Activated CD8-positive, alpha-beta T cell treated with anti-CD3 and anti-CD28 coated beads for 36 hours (primary cell): Measurements from ENCODE around the gene RIPOR3. TPM values are rescaled to one million over a fixed set of nuclear protein-coding genes. Genes with fewer than 3 reads are reported as not detected.
A peak's percentile ranks its signal among the peaks of the same experiment; 100 is the strongest.
"Not testable (repeated sequence)": the region's sequence is repeated elsewhere in the genome, so short reads cannot be mapped to it uniquely, and the experiment has no call there.

Experiments
- ATAC-seq: fragments of 200-7000 bp; cut with Tn5 transposase; one replicate; pipeline ENCODE4 v1.10.0; 2021; ENCODE audit warnings: mild to moderate bottlenecking, moderate library complexity
- CTCF ChIA-PET: fragments of 350-600 bp; sonication (Branson Sonifier 250); formaldehyde crosslinking; loops from one replicate; lab custom pipeline; 2021; ENCODE audit warnings: antibody characterized with exemption; lab: Charles Lee
- POLR2A ChIA-PET: fragments of 350-600 bp; sonication (Branson Sonifier 250); formaldehyde crosslinking; loops from one replicate; lab custom pipeline; 2021; ENCODE audit warnings: antibody characterized with exemption; lab: Charles Lee
- DNase-seq: peaks from one replicate; pipeline ENCODE4 v3.0.0-alpha.2; 2020
- H3K27ac Mint-ChIP-seq: one replicate; pipeline ENCODE4 v1.8.0; 2021; ENCODE audit warnings: mild to moderate bottlenecking, mixed read lengths
- H3K27me3 Mint-ChIP-seq: one replicate; pipeline ENCODE4 v1.8.0; 2021; ENCODE audit warnings: mixed read lengths
- H3K36me3 Mint-ChIP-seq: one replicate; pipeline ENCODE4 v1.8.0; 2021; ENCODE audit warnings: low read depth, mixed read lengths
- H3K4me1 Mint-ChIP-seq: one replicate; pipeline ENCODE4 v1.8.0; 2021; ENCODE audit warnings: low read depth, mixed read lengths
- H3K4me3 Mint-ChIP-seq: one replicate; pipeline ENCODE4 v1.8.0; 2021; ENCODE audit warnings: mild to moderate bottlenecking, moderate library complexity, mixed read lengths
- H3K9me3 Mint-ChIP-seq: one replicate; pipeline ENCODE4 v1.8.0; 2021; ENCODE audit warnings: mixed read lengths
- intact Hi-C: fragments of 100-400 bp; cut with micrococcal nuclease; formaldehyde crosslinking; loops from one replicate; pipeline ENCODE4 v1.10.0; 2022
- total RNA-seq, 2 experiments: library from RNA; stranded (reverse); gene quantifications; one replicate each; pipeline ENCODE4 v1.2.3, GENCODE V29; 2021
- TF ChIP-seq, protein P1 (sequence below): fragments of 200-600 bp; IDR thresholded peaks from one replicate; pipeline ENCODE4 v1.8.0; 2022; ENCODE audit warnings: antibody characterized with exemption, mild to moderate bottlenecking

RIPOR3 gene
- total RNA-seq, 2 experiments from 2014 or later = not detected

DNA sequence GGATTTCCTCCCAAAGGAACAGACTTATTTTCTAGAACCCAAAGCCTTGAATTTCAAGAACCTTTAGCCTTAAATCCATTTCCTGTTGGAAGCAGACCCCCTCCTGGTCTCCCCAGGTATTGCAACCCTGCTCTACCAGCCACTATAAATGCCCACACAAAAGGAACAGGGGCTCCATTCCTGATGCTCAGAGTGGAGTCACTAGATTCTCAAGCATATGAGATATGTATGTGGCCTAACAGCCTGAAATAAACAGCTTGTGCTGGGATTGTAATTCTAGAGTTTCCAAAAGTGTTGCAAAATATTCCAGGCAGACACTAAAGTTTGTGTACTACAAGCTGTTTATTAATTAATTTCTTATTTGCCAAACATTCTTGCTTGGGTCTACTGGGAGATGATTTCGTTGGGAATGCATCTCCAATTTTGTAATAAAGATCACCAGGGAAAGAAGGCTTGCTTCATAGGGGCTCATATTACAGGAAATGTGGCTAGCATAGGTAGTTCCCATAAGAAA is 44.8 kb downstream of the RIPOR3 start:
- DNase-seq (peak; percentile 15), ATAC-seq (no peak)
- Mint-ChIP-seq H3K27me3 (no peaks in the 10 kb centered on the region), H3K9me3 (peaks cover 4% of the 10 kb centered on the region), H3K4me1 (no peaks in the 10 kb centered on the region), H3K36me3 (no peaks in the 10 kb centered on the region), H3K4me3 (no peak overlapping the region), H3K27ac (no peak overlapping the region)
- POLR2A ChIA-PET = no interaction called here
- TF ChIP-seq, protein P1, sequence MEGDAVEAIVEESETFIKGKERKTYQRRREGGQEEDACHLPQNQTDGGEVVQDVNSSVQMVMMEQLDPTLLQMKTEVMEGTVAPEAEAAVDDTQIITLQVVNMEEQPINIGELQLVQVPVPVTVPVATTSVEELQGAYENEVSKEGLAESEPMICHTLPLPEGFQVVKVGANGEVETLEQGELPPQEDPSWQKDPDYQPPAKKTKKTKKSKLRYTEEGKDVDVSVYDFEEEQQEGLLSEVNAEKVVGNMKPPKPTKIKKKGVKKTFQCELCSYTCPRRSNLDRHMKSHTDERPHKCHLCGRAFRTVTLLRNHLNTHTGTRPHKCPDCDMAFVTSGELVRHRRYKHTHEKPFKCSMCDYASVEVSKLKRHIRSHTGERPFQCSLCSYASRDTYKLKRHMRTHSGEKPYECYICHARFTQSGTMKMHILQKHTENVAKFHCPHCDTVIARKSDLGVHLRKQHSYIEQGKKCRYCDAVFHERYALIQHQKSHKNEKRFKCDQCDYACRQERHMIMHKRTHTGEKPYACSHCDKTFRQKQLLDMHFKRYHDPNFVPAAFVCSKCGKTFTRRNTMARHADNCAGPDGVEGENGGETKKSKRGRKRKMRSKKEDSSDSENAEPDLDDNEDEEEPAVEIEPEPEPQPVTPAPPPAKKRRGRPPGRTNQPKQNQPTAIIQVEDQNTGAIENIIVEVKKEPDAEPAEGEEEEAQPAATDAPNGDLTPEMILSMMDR = peak; percentile 36
- intact Hi-C loops = no loop called here
- CTCF ChIA-PET = interaction anchor here (1.0 to 3.5 kb wide), 3 partner anchors 11 to 22 kb away, joined by 3 to 12 read pairs (median 3); no protein-coding TSS in a partner anchor

DNA sequence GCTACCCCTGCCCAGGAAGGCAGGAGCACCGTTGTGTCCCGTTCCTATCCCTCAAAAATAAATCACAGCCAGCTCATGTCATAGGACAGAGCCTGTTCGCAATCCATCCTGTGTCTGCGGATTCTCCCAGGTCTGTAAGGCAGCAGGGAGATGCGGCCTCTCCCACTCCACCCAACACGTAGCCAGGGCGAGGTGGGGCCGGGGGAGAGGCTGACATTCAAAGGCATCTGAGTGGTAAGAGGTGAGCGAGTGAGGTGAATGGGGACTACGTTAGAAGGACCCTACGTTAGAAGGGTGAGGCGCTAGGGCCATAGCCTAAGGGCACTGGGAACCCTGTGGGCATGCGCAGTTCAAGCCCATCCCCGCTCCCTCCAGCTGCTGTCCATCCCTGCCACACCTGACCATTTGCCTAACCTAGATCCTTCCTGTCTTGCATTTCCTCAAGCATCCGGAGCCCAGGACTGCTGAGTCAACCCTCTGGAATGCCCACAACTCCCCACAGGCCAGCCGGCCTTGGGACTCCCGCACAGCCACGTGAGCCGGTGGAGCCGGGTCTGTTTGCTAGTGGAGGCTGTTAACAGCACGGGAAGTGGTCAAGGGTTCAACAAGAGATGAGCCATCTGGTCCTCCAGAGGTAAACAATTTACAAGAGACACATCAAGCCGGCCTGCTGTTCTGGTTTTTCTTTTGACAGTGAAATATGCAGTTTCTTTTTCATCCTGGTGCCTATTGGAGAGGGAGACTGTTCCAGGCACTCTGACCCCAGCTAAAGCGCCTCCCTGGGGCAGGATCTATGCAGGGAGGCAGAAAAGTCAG is 45.9 kb downstream of the RIPOR3 start:
- Mint-ChIP-seq H3K4me3 (no peak overlapping the region), H3K27me3 (no peaks in the 10 kb centered on the region), H3K9me3 (peaks cover 4% of the 10 kb centered on the region), H3K36me3 (no peaks in the 10 kb centered on the region), H3K4me1 (no peaks in the 10 kb centered on the region), H3K27ac (no peak overlapping the region)
- ChIA-PET POLR2A (no interaction called here), CTCF (interaction anchor here (1.0 to 3.5 kb wide), 3 partner anchors 10 to 21 kb away, joined by 3 to 12 read pairs (median 3); no protein-coding TSS in a partner anchor)
- DNase-seq (no peak), ATAC-seq (no peak)
- TF ChIP-seq, protein P1 = no peak
- intact Hi-C loops = no loop called here

DNA sequence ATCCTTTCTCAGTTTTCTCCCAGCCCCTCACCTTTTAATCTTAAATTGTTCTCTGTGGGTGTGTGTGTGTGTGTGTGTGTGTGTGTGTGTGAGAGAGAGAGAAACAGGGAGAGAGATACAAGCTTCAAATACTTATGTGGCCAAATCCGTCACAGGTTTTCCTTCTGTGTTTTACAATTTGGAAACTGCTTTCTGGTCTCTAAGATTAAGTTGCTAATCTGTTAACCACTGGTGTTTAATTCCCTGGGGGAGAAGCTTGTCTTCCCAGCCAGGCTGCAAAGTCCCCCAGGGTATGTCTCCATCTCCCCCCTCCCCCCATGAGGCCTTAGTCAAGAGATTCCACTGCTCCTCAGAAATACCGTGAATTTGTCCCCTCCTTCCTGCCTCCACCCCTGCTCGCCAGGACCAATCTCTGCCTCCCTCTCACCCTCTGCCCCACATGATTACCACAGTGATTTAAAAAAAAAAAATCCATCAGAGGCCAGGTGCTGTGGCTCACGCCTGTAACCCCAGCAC is 49.0 kb downstream of the RIPOR3 start:
- ATAC-seq = no peak
- ChIA-PET POLR2A (no interaction called here), CTCF (no interaction called here)
- no peak for DNase-seq
- TF ChIP-seq, protein P1 = no peak
- no peaks in the 10 kb centered on the region for H3K4me1 Mint-ChIP-seq
- no peaks in the 10 kb centered on the region for H3K27me3 Mint-ChIP-seq
- no peak overlapping the region for H3K4me3 Mint-ChIP-seq
- H3K27ac Mint-ChIP-seq = no peak overlapping the region
- H3K36me3 Mint-ChIP-seq = no peaks in the 10 kb centered on the region
- H3K9me3 Mint-ChIP-seq = peaks cover 4% of the 10 kb centered on the region
- intact Hi-C loops = no loop called here

DNA sequence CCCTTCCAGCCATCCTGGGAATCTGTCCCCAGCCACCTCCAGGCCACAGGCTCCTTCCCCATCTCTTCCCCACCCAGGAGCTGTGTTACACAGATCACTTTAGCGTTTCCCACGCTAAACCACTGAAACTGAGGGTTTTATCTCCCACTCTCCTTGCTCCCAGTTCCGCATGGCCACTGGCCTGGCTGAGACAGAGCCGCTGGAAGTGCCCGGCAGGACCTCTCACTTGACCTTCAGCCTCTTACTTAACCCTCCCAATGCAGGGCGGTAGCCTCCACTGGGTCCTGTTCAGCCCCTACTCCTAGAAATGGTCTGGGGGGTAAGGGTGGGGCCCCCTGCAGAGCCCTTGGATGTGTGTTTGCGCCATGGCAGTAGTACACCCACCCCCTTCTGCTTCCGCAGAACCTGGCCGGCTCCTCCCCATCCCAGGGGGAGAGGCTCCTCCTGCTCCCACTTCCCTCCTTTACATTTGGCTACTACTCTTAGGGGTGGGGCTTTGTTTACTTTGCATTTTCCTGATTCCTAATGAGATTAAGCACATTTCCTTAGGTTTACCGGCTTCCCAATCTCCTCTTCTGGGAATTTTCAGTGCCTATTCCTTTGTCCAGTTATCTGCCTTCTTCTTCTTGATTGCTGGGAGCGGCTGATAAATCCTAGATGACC is 49.6 kb downstream of the RIPOR3 start:
- H3K4me1 Mint-ChIP-seq, CTCF ChIA-PET, ATAC-seq, DNase-seq, H3K27me3 Mint-ChIP-seq, H3K4me3 Mint-ChIP-seq, H3K36me3 Mint-ChIP-seq, H3K9me3 Mint-ChIP-seq, POLR2A ChIA-PET, H3K27ac Mint-ChIP-seq, intact Hi-C loops: not testable (repeated sequence)

DNA sequence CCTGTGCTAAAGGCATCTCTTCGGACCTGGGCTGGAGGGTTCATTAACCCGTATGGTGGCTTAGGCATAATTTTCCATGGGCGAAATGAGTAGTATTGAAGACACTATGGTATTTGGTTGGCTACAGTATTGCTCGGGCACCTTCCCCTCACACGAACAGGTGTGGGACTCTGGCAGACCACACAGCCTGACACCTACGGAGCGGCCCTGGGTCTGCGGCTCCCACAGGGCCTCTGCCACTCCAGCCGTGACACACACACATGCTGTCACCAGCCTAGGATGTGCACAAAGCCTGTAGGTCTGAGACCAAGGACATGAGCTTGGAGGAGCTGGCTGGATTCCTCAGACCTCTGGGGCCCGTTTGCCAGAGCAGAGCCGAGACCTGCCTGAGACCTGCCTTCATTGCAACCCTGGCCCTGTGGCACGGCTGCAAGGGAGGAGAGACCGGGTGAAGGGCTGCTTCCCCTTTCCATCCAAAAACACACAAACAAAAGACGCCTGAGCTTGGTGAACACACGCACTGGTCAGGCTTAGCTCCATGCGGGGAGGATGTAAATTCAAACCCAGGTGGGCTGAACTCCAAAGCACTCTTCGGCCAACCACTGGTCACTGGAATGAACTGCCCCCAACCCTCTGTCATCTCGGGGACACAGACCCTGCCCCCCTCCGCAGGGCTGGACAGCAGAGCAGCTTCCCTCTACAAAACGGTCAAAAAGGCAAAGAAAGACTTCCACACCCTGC is 51.2 kb downstream of the RIPOR3 start:
- H3K27ac Mint-ChIP-seq, CTCF ChIA-PET, H3K4me1 Mint-ChIP-seq, H3K9me3 Mint-ChIP-seq, DNase-seq, H3K36me3 Mint-ChIP-seq, ATAC-seq, intact Hi-C loops, H3K27me3 Mint-ChIP-seq, H3K4me3 Mint-ChIP-seq: not testable (repeated sequence)
- POLR2A ChIA-PET = interaction anchor here (0.7 kb wide), 1 partner anchor 49 kb away, joined by 3 read pairs; no protein-coding TSS in a partner anchor

DNA sequence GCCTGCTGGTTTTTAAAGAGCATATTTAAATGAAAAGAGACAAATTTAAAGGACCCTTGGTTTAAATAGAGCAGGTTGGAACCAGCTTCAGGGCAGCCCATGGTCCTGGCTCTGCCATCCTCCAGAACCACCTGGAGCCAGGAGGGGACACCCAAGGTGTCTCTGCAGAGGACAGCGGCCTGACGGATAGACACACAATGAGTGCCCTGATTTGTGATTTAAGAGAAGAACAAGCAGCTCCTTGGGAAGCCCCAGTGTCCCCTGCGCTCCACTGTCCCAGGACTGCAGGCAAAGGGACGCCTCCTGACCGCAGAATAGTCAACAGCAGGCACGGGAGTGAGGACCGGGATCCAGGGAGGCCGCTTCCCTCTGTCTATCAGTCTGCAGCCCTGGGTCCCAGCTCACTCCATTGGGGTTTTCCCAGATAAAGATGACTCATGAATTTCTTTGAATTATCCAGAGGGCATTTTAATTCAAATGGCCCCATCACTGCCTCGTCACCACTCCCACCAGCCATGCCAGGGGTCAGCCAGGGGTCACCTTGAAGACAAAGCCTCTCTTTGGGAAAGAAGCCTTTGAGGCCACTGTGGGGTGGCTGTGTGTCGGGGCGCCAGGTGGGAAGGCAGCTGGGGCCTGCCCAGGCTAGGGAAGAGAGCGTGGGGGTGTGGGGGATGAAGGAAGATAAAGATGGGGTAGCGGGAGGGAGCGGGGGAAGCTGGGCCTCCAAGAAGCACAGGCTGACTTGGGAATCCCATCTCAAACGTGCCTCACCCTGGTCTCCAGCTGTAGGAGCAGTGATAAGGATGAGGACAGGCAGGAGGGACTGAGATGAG is 53.1 kb downstream of the RIPOR3 start:
- H3K36me3 Mint-ChIP-seq, ATAC-seq, DNase-seq, intact Hi-C loops, H3K4me3 Mint-ChIP-seq, POLR2A ChIA-PET, H3K27me3 Mint-ChIP-seq, H3K4me1 Mint-ChIP-seq, H3K27ac Mint-ChIP-seq, CTCF ChIA-PET, H3K9me3 Mint-ChIP-seq: not testable (repeated sequence)
